Measurements from ENCODE around the gene MT3. TPM values are rescaled to one million over a fixed set of nuclear protein-coding genes. Genes with fewer than 3 reads are reported as not detected.

The MT3 gene
- total RNA-seq, 1 donor from 2014 or later = not detected

- no peaks in the 10 kb centered on the region for H3K36me3 Mint-ChIP-seq (ENCODE audit: low read depth)
These were observed 16.1 kb downstream of the MT3 start for GRCh38 chr16:56605475-56605874.

GRCh38 chr16:56606071-56606475, 16.7 kb downstream of the MT3 start:
- no peak for DNase-seq (ENCODE audit: low read depth, low spot score)
- no peak overlapping the region for H3K27ac Mint-ChIP-seq (ENCODE audit: unreplicated experiment)
- H3K4me1 Mint-ChIP-seq = peaks cover 38% of the 10 kb centered on the region
- H3K4me3 Mint-ChIP-seq = no peak overlapping the region
- TF ChIP-seq, protein P1, sequence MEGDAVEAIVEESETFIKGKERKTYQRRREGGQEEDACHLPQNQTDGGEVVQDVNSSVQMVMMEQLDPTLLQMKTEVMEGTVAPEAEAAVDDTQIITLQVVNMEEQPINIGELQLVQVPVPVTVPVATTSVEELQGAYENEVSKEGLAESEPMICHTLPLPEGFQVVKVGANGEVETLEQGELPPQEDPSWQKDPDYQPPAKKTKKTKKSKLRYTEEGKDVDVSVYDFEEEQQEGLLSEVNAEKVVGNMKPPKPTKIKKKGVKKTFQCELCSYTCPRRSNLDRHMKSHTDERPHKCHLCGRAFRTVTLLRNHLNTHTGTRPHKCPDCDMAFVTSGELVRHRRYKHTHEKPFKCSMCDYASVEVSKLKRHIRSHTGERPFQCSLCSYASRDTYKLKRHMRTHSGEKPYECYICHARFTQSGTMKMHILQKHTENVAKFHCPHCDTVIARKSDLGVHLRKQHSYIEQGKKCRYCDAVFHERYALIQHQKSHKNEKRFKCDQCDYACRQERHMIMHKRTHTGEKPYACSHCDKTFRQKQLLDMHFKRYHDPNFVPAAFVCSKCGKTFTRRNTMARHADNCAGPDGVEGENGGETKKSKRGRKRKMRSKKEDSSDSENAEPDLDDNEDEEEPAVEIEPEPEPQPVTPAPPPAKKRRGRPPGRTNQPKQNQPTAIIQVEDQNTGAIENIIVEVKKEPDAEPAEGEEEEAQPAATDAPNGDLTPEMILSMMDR (conservative IDR thresholded peaks at IDR 0.05) = no peak
- peaks cover 36% of the 10 kb centered on the region for H3K27me3 Mint-ChIP-seq (ENCODE audit: low read depth)
- H3K36me3 Mint-ChIP-seq (ENCODE audit: low read depth) = no peaks in the 10 kb centered on the region
- no peaks in the 10 kb centered on the region for H3K9me3 Mint-ChIP-seq

More at GRCh38 chr16:56605475-56605874, 16.1 kb downstream of the MT3 start:
- DNase-seq (ENCODE audit: low read depth, low spot score) = no peak
- H3K4me3 Mint-ChIP-seq = no peak overlapping the region
- no peak overlapping the region for H3K27ac Mint-ChIP-seq (ENCODE audit: unreplicated experiment)
- peaks cover 35% of the 10 kb centered on the region for H3K4me1 Mint-ChIP-seq
- peaks cover 33% of the 10 kb centered on the region for H3K27me3 Mint-ChIP-seq (ENCODE audit: low read depth)
- TF ChIP-seq, protein P1 (conservative IDR thresholded peaks at IDR 0.05) = no peak
- H3K9me3 Mint-ChIP-seq = no peaks in the 10 kb centered on the region

DNA sequence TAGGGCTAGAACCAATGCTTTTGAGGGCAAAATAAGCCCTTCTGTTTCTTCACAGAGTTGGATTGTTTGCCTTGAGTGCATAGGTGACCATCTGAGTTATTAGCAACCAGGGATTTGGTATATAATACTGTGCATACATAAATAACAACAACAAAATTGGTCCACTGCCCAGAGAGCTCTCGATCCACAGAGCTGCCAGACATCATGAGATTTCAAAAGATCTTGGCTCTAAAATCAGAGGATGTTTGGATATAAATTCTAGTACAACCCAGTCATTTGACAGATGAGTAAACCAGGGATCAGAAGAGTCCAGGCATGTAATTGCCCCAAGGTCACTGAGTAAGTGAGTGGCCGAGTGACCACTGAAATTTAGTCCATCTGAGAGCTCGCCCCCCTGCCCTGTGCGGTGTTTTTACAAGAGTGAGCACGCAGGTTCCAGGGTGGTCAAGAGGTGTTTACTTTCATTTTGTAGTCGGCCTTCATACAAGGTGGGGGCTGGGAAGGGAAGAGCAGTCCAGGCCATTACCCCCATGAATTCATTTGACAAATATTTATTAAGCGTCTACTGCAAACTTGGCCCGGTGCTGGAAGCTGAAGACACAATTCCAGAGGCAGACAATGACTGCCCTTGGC, 17.3 kb downstream of the MT3 start:
- no peak for DNase-seq (ENCODE audit: low read depth, low spot score)
- H3K36me3 Mint-ChIP-seq (ENCODE audit: low read depth) = no peaks in the 10 kb centered on the region
- TF ChIP-seq, protein P1 (conservative IDR thresholded peaks at IDR 0.05) = no peak
- no peak overlapping the region for H3K27ac Mint-ChIP-seq (ENCODE audit: unreplicated experiment)
- H3K27me3 Mint-ChIP-seq (ENCODE audit: low read depth) = peaks cover 38% of the 10 kb centered on the region
- peaks cover 42% of the 10 kb centered on the region for H3K4me1 Mint-ChIP-seq
- peak overlapping the region; percentile 4 for H3K4me3 Mint-ChIP-seq
- H3K9me3 Mint-ChIP-seq = no peaks in the 10 kb centered on the region

GRCh38 chr16:56607109-56607618, 17.8 kb downstream of the MT3 start:
- peaks cover 42% of the 10 kb centered on the region for H3K4me1 Mint-ChIP-seq
- peak overlapping the region; percentile 4 for H3K4me3 Mint-ChIP-seq
- TF ChIP-seq, protein P1 (conservative IDR thresholded peaks at IDR 0.05) = no peak
- no peak for DNase-seq (ENCODE audit: low read depth, low spot score)
- no peaks in the 10 kb centered on the region for H3K9me3 Mint-ChIP-seq
- no peaks in the 10 kb centered on the region for H3K36me3 Mint-ChIP-seq (ENCODE audit: low read depth)
- H3K27ac Mint-ChIP-seq (ENCODE audit: unreplicated experiment) = no peak overlapping the region
- H3K27me3 Mint-ChIP-seq (ENCODE audit: low read depth) = peaks cover 38% of the 10 kb centered on the region

- Mint-ChIP-seq H3K9me3 (no peaks in the 10 kb centered on the region), H3K4me1 (peaks cover 42% of the 10 kb centered on the region), H3K36me3 (ENCODE audit: low read depth) (no peaks in the 10 kb centered on the region), H3K27ac (ENCODE audit: unreplicated experiment) (no peak overlapping the region), H3K27me3 (ENCODE audit: low read depth) (peaks cover 38% of the 10 kb centered on the region), H3K4me3 (no peak overlapping the region)
- no peak for DNase-seq (ENCODE audit: low read depth, low spot score)
- TF ChIP-seq, protein P1 (conservative IDR thresholded peaks at IDR 0.05) = no peak
These were observed 18.3 kb downstream of the MT3 start for GRCh38 chr16:56607675-56608042.
